HepG2 (cell line): ENCODE data around the gene FSCN2. TPM values are rescaled to one million over a fixed set of nuclear protein-coding genes. Genes with fewer than 3 reads are reported as not detected.

Source experiments
- BATF2 ChIP-seq: sonication (generic); formaldehyde crosslinking; IDR thresholded peaks from 2 replicates; pipeline ENCODE4 v1.8.0; 2022; ENCODE audit warnings: mild to moderate bottlenecking, missing genetic modification reagents, moderate library complexity
- DZIP1 ChIP-seq: sonication (generic); formaldehyde crosslinking; IDR thresholded peaks from 2 replicates; pipeline ENCODE4 v1.5.0; 2020; ENCODE audit warnings: mild to moderate bottlenecking, missing genetic modification reagents
- ETV5 ChIP-seq: IDR thresholded peaks from 2 replicates; pipeline ENCODE4 v1.6.1; 2018; ENCODE audit warnings: missing biosample characterization, missing genetic modification reagents, inconsistent platforms, borderline replicate concordance
- FOSL2 ChIP-seq: sonication (generic); formaldehyde crosslinking; IDR thresholded peaks from 2 replicates; pipeline ENCODE4 v1.4.0; 2020; ENCODE audit warnings: missing genetic modification reagents
- FOXC1 ChIP-seq: sonication (generic); formaldehyde crosslinking; IDR thresholded peaks from 2 replicates; pipeline ENCODE4 v1.8.0; 2022; ENCODE audit warnings: mild to moderate bottlenecking, missing genetic modification reagents, borderline replicate concordance
- GABPB1 ChIP-seq: IDR thresholded peaks from 2 replicates; pipeline ENCODE4 v1.6.1; 2016; ENCODE audit warnings: mild to moderate bottlenecking, missing genetic modification reagents, moderate library complexity, missing compliant biosample characterization
- HMGA1 ChIP-seq: sonication (generic); formaldehyde crosslinking; conservative IDR thresholded peaks from 2 replicates; pipeline ENCODE4 v1.4.0; 2020; ENCODE audit warnings: missing genetic modification reagents
- JUNB ChIP-seq: sonication (generic); formaldehyde crosslinking; IDR thresholded peaks from 2 replicates; pipeline ENCODE4 v1.8.0; 2022; ENCODE audit warnings: missing genetic modification reagents, mild to moderate bottlenecking, borderline replicate concordance
- ONECUT2 ChIP-seq: sonication (generic); formaldehyde crosslinking; IDR thresholded peaks from 2 replicates; pipeline ENCODE4 v1.4.0; 2020; ENCODE audit warnings: missing genetic modification reagents
- PAWR ChIP-seq: sonication (generic); formaldehyde crosslinking; IDR thresholded peaks from 2 replicates; pipeline ENCODE4 v1.4.0; 2020; ENCODE audit warnings: missing genetic modification reagents, mild to moderate bottlenecking, borderline replicate concordance
- SMAD1 ChIP-seq: sonication (generic); formaldehyde crosslinking; IDR thresholded peaks from 2 replicates; pipeline ENCODE4 v1.4.0; 2020; ENCODE audit warnings: missing genetic modification reagents, low read depth, mild to moderate bottlenecking, borderline replicate concordance
- XRCC5 ChIP-seq: fragments of 200-400 bp; formaldehyde crosslinking; optimal IDR thresholded peaks from 2 replicates; pipeline ENCODE3; 2017; ENCODE audit warnings: mild to moderate bottlenecking, low read length
- ZBTB7B ChIP-seq: sonication (generic); formaldehyde crosslinking; IDR thresholded peaks from 2 replicates; pipeline ENCODE4 v1.4.0; 2020; ENCODE audit warnings: missing genetic modification reagents
- ZKSCAN8 ChIP-seq: IDR thresholded peaks from 2 replicates; pipeline ENCODE4 v1.6.1; 2016; ENCODE audit warnings: borderline replicate concordance, missing genetic modification reagents, missing compliant biosample characterization
- ZNF280B ChIP-seq: sonication (generic); formaldehyde crosslinking; IDR thresholded peaks from 2 replicates; pipeline ENCODE4 v1.5.0; 2020; ENCODE audit warnings: missing genetic modification reagents, mild to moderate bottlenecking, borderline replicate concordance
- ZNF720 ChIP-seq: sonication (generic); formaldehyde crosslinking; IDR thresholded peaks from 2 replicates; pipeline ENCODE4 v1.4.0; 2020; ENCODE audit warnings: missing genetic modification reagents
- ZNF83 ChIP-seq: sonication (generic); formaldehyde crosslinking; IDR thresholded peaks from 2 replicates; pipeline ENCODE4 v1.4.0; 2020; ENCODE audit warnings: missing genetic modification reagents, mild to moderate bottlenecking, borderline replicate concordance
- polyA plus RNA-seq, 8 experiments: library from polyadenylated mRNA; depleted of rRNA in 3 of 8; stranded (reverse) in 7 of 8; unstranded in 1 of 8; fragments of >200 nt; fragmentation: Illumina TruSeq in 4 of 8; extraction: Trizol in 4 of 8; gene quantifications; 2 replicates each; pipeline versions ENCODE4 v1.2.1 to v1.2.3, GENCODE V29; 2011 to 2016; ENCODE audit warnings: low read depth in 4 of 8, missing spikeins in 1 of 8, mixed read lengths in 1 of 8; ENCODE audit not compliant: insufficient read depth in 1 of 8
- total RNA-seq, 5 experiments: library from RNA; depleted of rRNA; stranded (reverse); fragments of >200 nt; fragmentation: Illumina TruSeq; extraction: Trizol; gene quantifications; 2 replicates each; pipeline ENCODE4 v1.2.3, GENCODE V29; 2016; ENCODE audit warnings: low read depth in 1 of 5

Gene FSCN2
- total and polyA plus RNA-seq, 2 of the 13 experiments (the other 11 are each of a cell fraction or from before 2014, with no cell fraction given), result 0.09 TPM; not detected in 1

- TF ChIP-seq ZNF280B, result peak; percentile 21; the same call in 1 of the 2 replicates
- no peak for TF ChIP-seq ZNF83
- no peak for TF ChIP-seq ZNF720 (CRISPR knock-in tag)
- TF ChIP-seq ZBTB7B (CRISPR knock-in tag), result no peak
- TF ChIP-seq ZKSCAN8 (CRISPR knock-in tag), result no peak
- no peak for TF ChIP-seq FOXC1 (CRISPR knock-in tag)
- TF ChIP-seq SMAD1, result no peak
- TF ChIP-seq GABPB1, result no peak
- TF ChIP-seq HMGA1 (CRISPR knock-in tag), result no peak
- no peak for TF ChIP-seq JUNB (CRISPR knock-in tag)
- TF ChIP-seq ONECUT2 (CRISPR knock-in tag), result no peak
- no peak for TF ChIP-seq ETV5 (CRISPR knock-in tag)
- no peak for TF ChIP-seq BATF2 (CRISPR knock-in tag)
- TF ChIP-seq XRCC5, result peak; percentile 49
- TF ChIP-seq DZIP1, result no peak
- TF ChIP-seq FOSL2 (CRISPR knock-in tag), result no peak
- no peak for TF ChIP-seq PAWR
These were observed 31.0 kb downstream of the FSCN2 start (continued) for GRCh38 chr17:81558941-81559806.
